Calu3 (cell line): ENCODE results near the gene MYL12B. TPM values are rescaled to one million over a fixed set of nuclear protein-coding genes. Genes with fewer than 3 reads are reported as not detected.

Source experiments
- BruUV-seq: library from RNA; stranded (reverse); fragments of 400-500 nt; replicated peaks from 2 replicates; lab custom pipeline; 2021; lab: Mats Ljungman, UMichigan
- CTCF ChIA-PET: fragments of 300-600 bp; sonication (Branson Sonifier 250); formaldehyde crosslinking; loops from one replicate; lab custom pipeline; 2022; ENCODE audit warnings: antibody characterized with exemption; lab: Charles Lee
- DNase-seq: peaks from one replicate; pipeline ENCODE4 v3.0.0; 2022
- H3K27ac Mint-ChIP-seq: one replicate; pipeline ENCODE4 v1.8.0; 2022; ENCODE audit warnings: mixed read lengths; ENCODE audit not compliant: unreplicated experiment
- H3K27me3 Mint-ChIP-seq: one replicate; pipeline ENCODE4 v1.8.0; 2022; ENCODE audit warnings: mixed read lengths; ENCODE audit not compliant: unreplicated experiment
- H3K36me3 Mint-ChIP-seq: one replicate; pipeline ENCODE4 v1.8.0; 2022; ENCODE audit warnings: mild to moderate bottlenecking, moderate library complexity, mixed read lengths; ENCODE audit not compliant: insufficient read depth, unreplicated experiment
- H3K4me1 Mint-ChIP-seq: one replicate; pipeline ENCODE4 v1.8.0; 2022; ENCODE audit warnings: mild to moderate bottlenecking, low read depth, mixed read lengths; ENCODE audit not compliant: unreplicated experiment
- H3K4me3 Mint-ChIP-seq: one replicate; pipeline ENCODE4 v1.8.0; 2022; ENCODE audit warnings: mild to moderate bottlenecking, low read depth, moderate library complexity, mixed read lengths; ENCODE audit not compliant: unreplicated experiment
- H3K9me3 Mint-ChIP-seq: one replicate; pipeline ENCODE4 v1.8.0; 2022; ENCODE audit warnings: low read depth, mixed read lengths; ENCODE audit not compliant: unreplicated experiment
- intact Hi-C: fragments of 100-400 bp; cut with micrococcal nuclease; formaldehyde crosslinking; loops from one replicate; pipeline ENCODE4 v1.10.0; 2022; ENCODE audit not compliant: unreplicated experiment
- total RNA-seq: library from RNA; stranded (reverse); gene quantifications from 2 replicates; pipeline ENCODE4 v1.2.3, GENCODE V29; 2022
- TF ChIP-seq, protein P1 (sequence below): fragments of 200-600 bp; IDR thresholded peaks from one replicate; pipeline ENCODE4 v1.8.0; 2022; ENCODE audit warnings: antibody characterized with exemption; ENCODE audit not compliant: unreplicated experiment

MYL12B gene
- total RNA-seq, 1 experiment from 2014 or later: 523 TPM

DNA sequence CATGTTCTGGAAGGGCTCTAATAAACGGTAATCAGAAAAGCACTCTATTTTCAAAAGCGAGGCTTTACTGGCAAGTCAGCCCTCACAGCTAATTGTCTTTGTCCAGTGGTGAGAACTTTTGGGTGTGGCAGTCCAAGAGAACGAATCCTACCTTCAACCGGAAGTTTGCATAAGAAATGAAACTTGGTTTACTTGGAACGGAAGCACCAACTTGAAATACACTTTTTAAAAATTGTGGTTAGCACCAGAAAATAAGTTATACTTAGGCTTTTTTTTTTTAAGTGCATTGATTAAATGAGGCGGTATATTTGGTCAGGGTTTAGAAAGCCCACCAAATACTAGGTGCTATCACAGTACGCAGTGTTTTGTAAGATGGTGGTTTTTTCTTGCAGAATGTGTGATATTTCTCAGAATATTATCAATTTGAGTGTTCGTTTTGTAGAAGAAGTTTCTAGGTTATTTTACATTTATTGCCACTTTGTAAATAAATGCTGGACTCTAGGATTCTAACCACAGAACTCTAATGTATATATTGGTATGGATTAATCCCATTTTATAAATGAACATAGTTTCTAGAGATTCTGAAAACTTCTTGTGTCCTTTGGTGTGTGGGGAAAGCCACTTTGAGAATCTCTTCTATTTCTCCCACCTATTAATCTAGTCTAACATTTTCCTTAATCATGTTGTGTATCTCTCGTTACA is 13.1 kb upstream of the MYL12B start:
- DNase-seq: peak; percentile 30
- no peaks in the 10 kb centered on the region for H3K9me3 Mint-ChIP-seq
- TF ChIP-seq, protein P1, sequence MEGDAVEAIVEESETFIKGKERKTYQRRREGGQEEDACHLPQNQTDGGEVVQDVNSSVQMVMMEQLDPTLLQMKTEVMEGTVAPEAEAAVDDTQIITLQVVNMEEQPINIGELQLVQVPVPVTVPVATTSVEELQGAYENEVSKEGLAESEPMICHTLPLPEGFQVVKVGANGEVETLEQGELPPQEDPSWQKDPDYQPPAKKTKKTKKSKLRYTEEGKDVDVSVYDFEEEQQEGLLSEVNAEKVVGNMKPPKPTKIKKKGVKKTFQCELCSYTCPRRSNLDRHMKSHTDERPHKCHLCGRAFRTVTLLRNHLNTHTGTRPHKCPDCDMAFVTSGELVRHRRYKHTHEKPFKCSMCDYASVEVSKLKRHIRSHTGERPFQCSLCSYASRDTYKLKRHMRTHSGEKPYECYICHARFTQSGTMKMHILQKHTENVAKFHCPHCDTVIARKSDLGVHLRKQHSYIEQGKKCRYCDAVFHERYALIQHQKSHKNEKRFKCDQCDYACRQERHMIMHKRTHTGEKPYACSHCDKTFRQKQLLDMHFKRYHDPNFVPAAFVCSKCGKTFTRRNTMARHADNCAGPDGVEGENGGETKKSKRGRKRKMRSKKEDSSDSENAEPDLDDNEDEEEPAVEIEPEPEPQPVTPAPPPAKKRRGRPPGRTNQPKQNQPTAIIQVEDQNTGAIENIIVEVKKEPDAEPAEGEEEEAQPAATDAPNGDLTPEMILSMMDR: no peak
- H3K4me1 Mint-ChIP-seq: peaks cover 38% of the 10 kb centered on the region
- peak overlapping the region; percentile 79 for H3K4me3 Mint-ChIP-seq
- H3K36me3 Mint-ChIP-seq: peaks cover 74% of the 10 kb centered on the region
- peak overlapping the region; percentile 83 for H3K27ac Mint-ChIP-seq
- CTCF ChIA-PET: interaction anchor here (1.2 to 1.8 kb wide), 3 partner anchors 15 to 39 kb away, joined by 3 to 5 read pairs (median 4); no protein-coding TSS in a partner anchor
- TSS peak; percentile 60 for BruUV-seq
- no peaks in the 10 kb centered on the region for H3K27me3 Mint-ChIP-seq
- intact Hi-C loops: loop anchor here (5.0 to 10.0 kb wide), 7 partner anchors 37 to 312 kb away; no protein-coding TSS in a partner anchor

DNA sequence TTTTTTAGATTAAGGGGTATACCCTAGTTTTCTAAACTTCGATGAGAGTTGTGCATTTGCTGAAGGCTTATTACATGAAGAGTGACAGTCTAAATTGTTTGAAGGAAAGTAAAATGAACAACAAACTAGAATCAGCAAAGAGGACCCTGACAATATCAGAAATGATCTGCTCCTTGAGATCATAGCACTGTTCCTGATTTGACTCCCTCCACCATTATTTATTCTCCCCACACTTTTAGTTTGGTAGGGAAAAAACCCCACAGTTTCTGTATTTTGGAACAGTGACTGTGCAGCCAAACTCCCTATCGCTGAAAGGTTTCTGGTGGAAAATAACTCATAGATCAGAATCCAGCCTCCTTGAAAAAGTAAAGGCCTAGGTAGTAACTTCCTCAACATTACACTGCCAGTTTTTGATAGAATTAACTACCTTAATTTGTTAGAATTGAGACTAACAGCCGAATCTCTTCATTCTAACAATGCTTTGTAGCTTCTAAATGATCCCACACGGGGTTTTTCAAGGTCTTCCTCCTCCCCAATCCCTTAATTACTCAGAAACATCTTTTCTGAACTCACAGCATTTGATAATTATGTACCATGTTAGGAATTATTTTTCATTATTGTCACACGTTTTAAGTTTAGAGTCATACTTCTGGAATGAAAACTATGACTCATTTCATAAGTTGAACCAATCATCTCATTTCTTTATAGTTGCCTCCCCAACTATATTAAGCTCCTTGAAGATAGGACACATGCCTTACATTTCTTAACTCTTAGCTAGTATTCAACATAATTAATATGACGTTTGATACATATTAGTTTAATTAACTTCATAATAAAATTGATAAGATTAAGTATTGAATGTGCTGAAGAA is 11.5 kb upstream of the MYL12B start:
- Mint-ChIP-seq H3K4me3 (peak overlapping the region; percentile 79), H3K27me3 (no peaks in the 10 kb centered on the region), H3K9me3 (no peaks in the 10 kb centered on the region), H3K27ac (peak overlapping the region; percentile 83), H3K4me1 (peaks cover 43% of the 10 kb centered on the region), H3K36me3 (peaks cover 91% of the 10 kb centered on the region)
- intact Hi-C loops: no loop called here
- TF ChIP-seq, protein P1: no peak
- no peak for DNase-seq
- TSS peak; percentile 15 for BruUV-seq
- CTCF ChIA-PET: interaction anchor here (0.8 to 0.9 kb wide), 2 partner anchors 40 to 375 kb away, joined by 3 read pairs; no protein-coding TSS in a partner anchor

DNA sequence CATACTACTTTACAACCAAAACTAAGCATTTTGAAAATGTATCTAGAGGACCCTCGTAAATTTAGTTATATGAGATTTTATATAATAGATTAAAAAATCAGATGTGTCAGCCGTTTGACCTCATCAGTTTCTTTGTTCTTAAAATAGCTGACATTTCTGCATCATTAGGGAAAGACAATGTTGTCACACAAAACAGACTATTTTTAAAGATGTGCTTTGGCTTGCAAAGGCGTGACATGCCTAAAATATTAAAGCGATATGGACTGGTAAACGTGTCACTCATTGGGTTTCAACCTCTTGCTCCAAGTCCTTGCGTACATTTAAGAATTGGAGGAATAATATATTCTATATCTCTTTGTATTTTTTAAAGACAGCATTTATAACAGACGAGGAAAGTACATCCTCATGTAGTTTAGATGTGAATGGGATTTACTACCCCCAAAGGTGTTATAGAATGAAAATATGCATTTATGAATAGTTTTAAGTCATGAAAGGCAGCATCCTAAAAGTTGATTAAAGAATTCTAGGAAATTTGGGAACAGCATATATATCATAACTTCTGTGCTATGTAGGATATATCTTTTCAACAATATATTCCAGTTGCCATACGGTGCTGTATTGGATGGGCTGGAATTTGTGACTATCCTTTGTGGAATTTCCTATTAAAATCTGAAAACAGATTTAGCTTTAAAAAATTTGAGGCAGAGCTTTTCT is 10.5 kb upstream of the MYL12B start:
- peaks cover 91% of the 10 kb centered on the region for H3K36me3 Mint-ChIP-seq
- BruUV-seq: no TSS peak
- DNase-seq: no peak
- intact Hi-C loops: no loop called here
- CTCF ChIA-PET: interaction anchor here (0.8 to 0.9 kb wide), 2 partner anchors 41 to 376 kb away, joined by 3 read pairs; no protein-coding TSS in a partner anchor
- H3K27ac Mint-ChIP-seq: peak overlapping the region; percentile 58
- H3K4me1 Mint-ChIP-seq: peaks cover 42% of the 10 kb centered on the region
- no peaks in the 10 kb centered on the region for H3K9me3 Mint-ChIP-seq
- no peaks in the 10 kb centered on the region for H3K27me3 Mint-ChIP-seq
- TF ChIP-seq, protein P1: no peak
- H3K4me3 Mint-ChIP-seq: peak overlapping the region; percentile 49

DNA sequence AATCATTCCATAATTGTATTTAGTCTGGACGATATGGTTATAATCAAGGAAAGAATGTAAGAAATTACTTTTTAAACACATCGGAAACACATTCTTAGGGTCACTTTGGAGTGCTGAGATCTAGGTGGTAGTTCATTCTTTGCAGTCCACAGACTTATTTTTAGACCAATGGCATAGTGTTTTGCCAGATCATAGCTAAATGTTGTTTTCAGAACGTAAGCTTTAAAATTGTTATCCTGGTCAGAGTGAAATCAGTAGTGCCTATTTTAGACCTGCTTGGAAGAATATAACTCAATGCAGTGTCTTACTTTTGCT is 10.0 kb upstream of the MYL12B start:
- TF ChIP-seq, protein P1: no peak
- CTCF ChIA-PET: interaction anchor here (1.3 kb wide), 1 partner anchor 12 kb away, joined by 4 read pairs; no protein-coding TSS in a partner anchor
- Mint-ChIP-seq H3K4me3 (peak overlapping the region; percentile 49), H3K27me3 (no peaks in the 10 kb centered on the region), H3K27ac (peak overlapping the region; percentile 58), H3K36me3 (peaks cover 91% of the 10 kb centered on the region), H3K9me3 (no peaks in the 10 kb centered on the region), H3K4me1 (peaks cover 42% of the 10 kb centered on the region)
- no peak for DNase-seq
- no TSS peak for BruUV-seq
- intact Hi-C loops: no loop called here
